ENCODE measurements around the gene H3-3A. TPM values are rescaled to one million over a fixed set of nuclear protein-coding genes. Genes with fewer than 3 reads are reported as not detected.

Gene H3-3A
- total RNA-seq, 1 experiment from 2014 or later: 957 TPM

DNA sequence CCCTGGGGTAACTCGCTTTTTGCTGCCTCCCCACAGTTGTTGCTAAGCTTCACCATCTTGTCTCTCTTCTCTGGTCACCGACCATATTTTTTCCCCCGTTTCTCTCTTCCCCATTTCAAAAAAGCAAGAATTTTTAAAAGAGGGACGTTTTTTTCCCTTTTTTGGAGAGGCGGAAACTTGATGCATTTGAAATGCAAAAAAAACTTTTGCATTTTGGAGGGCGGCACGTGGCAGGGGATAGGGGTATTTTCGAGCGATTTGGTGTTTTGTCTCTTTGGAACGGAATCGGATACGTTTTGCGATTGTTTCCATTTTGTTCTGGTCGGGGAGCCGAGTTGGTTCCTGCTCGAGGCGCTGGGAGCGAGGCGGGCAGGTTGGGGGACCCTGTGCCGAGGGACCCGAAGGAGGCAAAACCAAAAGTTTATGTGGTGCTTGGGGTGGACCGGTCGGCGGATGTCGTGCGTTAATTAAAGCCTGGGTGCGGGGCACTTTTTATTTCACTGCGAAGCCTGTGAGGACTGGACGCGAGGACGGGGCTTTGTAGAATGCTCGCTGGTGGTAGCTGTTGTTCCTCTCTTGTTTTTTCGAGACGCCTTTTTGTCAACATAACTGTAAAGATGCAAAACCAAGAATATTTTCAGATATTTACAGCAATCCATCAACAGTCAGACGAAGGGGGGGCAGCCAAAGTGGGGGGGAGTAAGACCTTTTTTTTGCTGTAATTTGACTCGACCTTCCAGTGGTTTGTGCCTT, 884 bp downstream of the H3-3A start:
- Histone ChIP-seq H3K9me3 (replicated peaks) (no peaks in the 10 kb centered on the region), H3K27ac (peak overlapping the region; percentile 98), H3K4me3 (peak overlapping the region; percentile 96), H3K4me1 (peaks cover 9% of the 10 kb centered on the region), H3K27me3 (no peaks in the 10 kb centered on the region), H3K36me3 (peaks cover 38% of the 10 kb centered on the region)
- peak; percentile 51 to 63 for DNase-seq

DNA sequence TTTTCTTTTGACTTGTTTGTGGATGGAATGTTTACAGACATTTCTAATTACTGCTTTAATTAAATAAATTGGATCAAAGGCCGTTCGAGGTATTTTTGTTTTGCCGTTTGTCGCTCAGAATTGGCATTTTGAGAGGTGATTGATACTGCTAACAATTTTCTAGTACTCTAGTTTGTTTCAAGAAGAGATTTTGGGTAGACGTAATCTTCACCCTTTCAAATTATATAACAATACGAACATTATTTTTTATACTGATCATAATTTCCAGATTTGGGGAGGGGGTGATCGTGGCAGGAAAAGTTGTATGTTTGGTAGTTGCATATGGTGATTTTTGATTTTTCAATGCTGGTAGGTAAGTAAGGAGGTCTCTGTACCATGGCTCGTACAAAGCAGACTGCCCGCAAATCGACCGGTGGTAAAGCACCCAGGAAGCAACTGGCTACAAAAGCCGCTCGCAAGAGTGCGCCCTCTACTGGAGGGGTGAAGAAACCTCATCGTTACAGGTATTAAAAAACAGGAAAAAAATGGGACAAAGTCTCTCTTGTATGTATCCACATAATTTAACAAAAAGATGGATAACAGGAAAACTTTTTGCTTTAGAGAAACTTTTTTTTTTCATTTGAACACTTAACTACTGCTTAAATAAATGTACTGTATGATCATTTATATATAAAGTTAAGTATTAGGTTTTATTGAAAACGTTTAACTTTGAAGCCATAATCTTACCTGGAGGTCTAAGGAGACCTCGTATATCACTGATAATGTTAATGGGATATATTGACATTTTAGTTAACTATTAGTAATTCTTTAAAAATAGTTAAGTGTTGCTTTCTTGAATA, 1.7 kb downstream of the H3-3A start:
- DNase-seq: peak in 1 of 2 experiments; percentile 47

DNA sequence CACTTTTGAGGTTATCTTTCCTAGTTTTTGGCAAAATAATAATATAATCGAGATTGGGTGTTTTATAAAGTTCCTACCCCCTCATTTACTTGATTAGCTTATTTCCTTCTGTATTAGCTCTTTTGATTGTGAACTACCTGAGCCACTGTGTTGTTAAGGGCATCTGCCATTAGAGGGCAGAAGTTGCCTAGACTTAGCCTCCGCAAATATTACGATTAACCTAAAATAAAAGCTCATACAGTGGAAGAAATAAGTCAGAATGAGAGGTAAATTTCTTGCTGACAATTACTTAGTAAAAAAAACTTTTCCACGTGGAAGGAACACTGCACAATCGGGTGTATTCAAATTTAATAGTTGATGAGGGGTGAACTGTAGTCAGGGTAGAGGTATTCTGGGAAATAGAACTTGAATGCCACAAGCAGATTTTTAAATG, 2.3 kb downstream of the H3-3A start:
- H3K4me1 ChIP-seq: peaks cover 9% of the 10 kb centered on the region
- no peaks in the 10 kb centered on the region for H3K9me3 ChIP-seq (replicated peaks)
- peaks cover 53% of the 10 kb centered on the region for H3K36me3 ChIP-seq
- peak overlapping the region; percentile 96 for H3K4me3 ChIP-seq
- H3K27me3 ChIP-seq: no peaks in the 10 kb centered on the region
- no peak overlapping the region for H3K27ac ChIP-seq
- peak; percentile 34 to 71 for DNase-seq

More for the DNA sequence above, 1.7 kb downstream of the H3-3A start:
- Histone ChIP-seq H3K4me1 (peaks cover 9% of the 10 kb centered on the region), H3K27me3 (no peaks in the 10 kb centered on the region), H3K4me3 (peak overlapping the region; percentile 96), H3K9me3 (replicated peaks) (no peaks in the 10 kb centered on the region), H3K36me3 (peaks cover 46% of the 10 kb centered on the region), H3K27ac (peak overlapping the region; percentile 98)

DNA sequence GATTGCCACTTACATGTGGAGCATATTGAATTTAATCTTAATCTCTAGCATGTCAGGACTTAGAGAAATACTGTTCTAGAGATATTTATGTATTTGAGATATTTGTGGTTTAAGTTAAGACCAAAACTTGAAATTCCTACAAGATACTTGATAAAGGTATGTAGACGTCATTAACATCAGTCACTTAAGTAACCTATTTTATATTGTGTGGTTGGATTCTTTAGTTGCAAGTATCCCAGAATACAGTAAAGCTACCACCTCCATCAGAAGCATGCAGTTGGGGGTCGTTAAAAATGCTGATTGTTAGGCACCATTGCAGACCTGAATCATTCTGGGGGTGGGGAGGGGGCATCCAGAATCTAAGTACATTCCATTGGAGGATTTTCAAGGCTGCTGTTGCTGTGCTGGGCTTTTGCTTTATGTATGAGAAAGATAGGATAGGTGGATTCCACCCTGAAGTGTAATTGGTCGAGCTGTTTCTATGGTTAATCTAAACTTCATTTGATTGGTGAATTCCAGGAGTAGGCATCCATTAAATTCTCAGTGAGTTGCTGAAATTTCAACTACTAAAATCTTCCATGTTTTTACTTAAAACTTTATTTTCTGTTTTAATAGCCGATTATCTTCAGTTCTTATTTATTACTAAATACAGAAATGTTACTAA, 4.0 kb downstream of the H3-3A start:
- Histone ChIP-seq H3K9me3 (replicated peaks) (no peaks in the 10 kb centered on the region), H3K36me3 (peaks cover 67% of the 10 kb centered on the region), H3K27me3 (no peaks in the 10 kb centered on the region), H3K4me3 (no peak overlapping the region), H3K27ac (no peak overlapping the region), H3K4me1 (peaks cover 9% of the 10 kb centered on the region)
- no peak for DNase-seq

DNA sequence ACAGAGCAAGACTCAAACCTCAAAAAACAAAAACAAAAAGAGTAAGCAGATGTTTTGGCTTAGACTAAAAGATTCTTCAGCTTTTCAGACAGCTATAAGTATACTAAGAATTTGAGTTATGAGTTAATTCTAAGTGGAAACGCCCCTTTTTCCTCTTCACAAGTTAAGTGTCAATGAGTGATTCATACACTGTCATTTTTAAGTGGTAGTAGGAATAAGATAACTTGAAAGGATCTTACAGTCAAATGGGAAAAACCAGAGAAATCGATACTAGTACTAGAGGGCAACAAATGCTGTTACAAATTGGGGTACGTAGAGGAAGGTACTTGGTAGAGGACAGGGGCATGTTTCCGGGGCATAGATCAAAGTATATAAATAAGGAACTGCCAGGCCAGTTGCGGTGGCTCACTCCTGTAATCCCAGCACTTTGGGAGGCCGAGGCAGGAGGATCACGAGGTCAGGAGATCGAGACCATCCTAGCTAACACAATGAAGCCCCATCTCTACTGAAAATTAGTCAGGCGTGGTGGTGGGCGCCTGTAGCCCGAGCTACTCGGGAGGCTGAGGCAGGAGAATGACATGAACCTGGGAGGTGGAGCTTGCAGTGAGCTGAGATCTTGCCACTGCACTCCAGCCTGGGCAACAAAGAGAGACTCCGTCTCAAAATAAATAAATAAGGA, 7.4 kb downstream of the H3-3A start:
- H3K27ac ChIP-seq: no peak overlapping the region
- no peak for DNase-seq
- peaks cover 9% of the 10 kb centered on the region for H3K4me1 ChIP-seq
- no peak overlapping the region for H3K4me3 ChIP-seq
- H3K36me3 ChIP-seq: peaks cover 82% of the 10 kb centered on the region
- H3K27me3 ChIP-seq: no peaks in the 10 kb centered on the region
- no peaks in the 10 kb centered on the region for H3K9me3 ChIP-seq (replicated peaks)

DNA sequence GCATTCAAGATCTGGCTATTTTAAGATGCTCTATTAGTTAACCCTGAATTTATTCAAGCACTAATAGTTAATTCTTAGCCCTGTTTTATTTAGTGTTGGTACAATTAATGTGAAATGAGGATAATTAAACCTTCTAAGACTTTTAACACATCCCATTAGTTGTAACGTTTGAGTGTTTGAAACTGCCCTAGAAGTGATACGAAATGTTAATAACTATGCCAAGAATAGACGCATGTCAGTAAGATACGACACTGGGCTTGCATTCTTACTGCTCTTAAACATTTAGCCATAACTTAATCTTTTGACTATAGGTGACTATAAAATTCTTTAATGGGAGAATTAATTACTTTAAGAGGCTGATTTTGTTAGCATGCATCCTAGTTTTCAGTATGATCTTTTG, 9.8 kb downstream of the H3-3A start:
- Histone ChIP-seq H3K4me3 (no peak overlapping the region), H3K27me3 (no peaks in the 10 kb centered on the region), H3K27ac (no peak overlapping the region), H3K4me1 (no peaks in the 10 kb centered on the region), H3K36me3 (peaks cover 59% of the 10 kb centered on the region), H3K9me3 (replicated peaks) (no peaks in the 10 kb centered on the region)
- no peak for DNase-seq

DNA sequence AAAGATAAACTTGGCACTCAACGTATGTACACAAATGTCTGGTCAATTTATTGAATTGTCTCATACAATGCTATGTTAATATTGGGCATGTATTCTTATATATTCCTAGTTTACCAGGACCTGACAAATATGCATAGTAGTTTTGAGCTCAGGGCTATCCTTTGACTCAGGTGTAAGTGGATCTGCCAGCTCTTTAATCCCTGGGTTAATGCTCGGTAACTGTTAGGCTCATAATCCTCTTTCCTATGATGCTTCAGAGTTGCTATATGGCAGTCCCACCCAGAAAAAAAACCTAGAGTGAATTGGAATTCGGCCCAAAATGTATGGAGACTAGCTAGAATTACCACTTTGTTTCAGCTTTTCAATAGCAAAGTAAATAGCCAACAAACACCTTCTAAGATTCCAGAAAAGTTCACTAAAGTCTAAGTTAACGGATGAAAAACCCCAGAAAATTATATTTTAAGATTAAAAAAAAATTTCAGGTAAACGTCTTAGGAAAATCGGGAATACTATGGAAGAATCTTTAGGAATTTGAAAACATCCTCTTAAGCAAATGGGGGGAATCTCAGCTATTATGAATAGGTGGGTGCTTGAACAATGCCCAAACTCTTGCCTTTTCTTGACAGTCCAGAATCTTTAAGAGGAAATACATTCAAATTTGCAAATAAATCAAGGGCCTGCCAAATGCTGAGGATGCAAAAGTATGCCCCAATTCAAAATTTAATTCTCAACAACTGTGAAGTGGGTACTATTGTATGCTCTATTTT, 10.9 kb downstream of the H3-3A start:
- no peak overlapping the region for H3K4me3 ChIP-seq
- no peaks in the 10 kb centered on the region for H3K4me1 ChIP-seq
- H3K9me3 ChIP-seq (replicated peaks): no peaks in the 10 kb centered on the region
- peaks cover 50% of the 10 kb centered on the region for H3K36me3 ChIP-seq
- H3K27me3 ChIP-seq: no peaks in the 10 kb centered on the region
- no peak overlapping the region for H3K27ac ChIP-seq
- DNase-seq: no peak

DNA sequence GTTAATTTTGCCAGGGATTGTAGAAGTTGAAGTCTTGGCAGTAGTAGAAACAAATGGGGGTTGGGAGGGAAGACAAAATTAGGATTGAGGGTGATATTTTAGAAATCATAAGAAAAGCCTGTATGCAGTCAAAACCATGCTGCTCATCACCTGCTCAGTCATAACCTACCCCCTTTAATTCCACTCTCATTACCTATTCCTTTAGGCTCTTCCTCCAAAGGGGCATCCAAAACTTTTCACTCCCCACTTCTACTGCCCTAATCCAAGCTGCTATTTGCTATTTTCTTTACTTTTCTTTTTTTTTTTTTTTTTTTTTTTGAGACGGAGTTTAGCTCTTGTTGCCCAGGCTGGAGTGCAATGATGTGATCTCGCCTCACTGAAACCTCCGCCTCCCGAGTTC, 11.5 kb downstream of the H3-3A start:
- Histone ChIP-seq H3K36me3 (peaks cover 44% of the 10 kb centered on the region), H3K27me3 (no peaks in the 10 kb centered on the region), H3K27ac (no peak overlapping the region), H3K9me3 (replicated peaks) (no peaks in the 10 kb centered on the region), H3K4me1 (no peaks in the 10 kb centered on the region), H3K4me3 (no peak overlapping the region)
- DNase-seq: no peak

DNA sequence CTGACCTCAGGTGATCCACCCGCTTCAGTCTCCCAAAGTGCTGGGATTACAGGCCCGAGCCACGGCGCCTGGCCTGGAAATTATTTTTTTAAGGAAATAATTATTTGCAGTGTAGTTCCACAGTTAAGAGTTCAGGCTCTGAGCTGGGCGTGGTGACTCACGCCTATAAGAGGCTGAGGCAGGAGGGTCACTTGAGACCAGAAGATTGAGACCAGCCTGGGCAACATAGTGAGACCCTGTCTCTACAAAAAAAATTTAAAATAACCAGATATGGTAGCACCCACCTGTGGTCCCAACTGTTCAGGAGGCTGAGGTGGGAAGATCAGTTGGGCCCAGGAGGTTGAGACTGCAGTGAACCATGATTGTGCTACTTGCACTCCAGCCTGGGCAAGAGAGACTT, 13.9 kb downstream of the H3-3A start:
- DNase-seq: no peak
- H3K9me3 ChIP-seq (replicated peaks): no peaks in the 10 kb centered on the region
- H3K4me1 ChIP-seq: no peaks in the 10 kb centered on the region
- H3K27me3 ChIP-seq: no peaks in the 10 kb centered on the region
- H3K4me3 ChIP-seq: no peak overlapping the region
- H3K36me3 ChIP-seq: peaks cover 22% of the 10 kb centered on the region
- no peak overlapping the region for H3K27ac ChIP-seq

DNA sequence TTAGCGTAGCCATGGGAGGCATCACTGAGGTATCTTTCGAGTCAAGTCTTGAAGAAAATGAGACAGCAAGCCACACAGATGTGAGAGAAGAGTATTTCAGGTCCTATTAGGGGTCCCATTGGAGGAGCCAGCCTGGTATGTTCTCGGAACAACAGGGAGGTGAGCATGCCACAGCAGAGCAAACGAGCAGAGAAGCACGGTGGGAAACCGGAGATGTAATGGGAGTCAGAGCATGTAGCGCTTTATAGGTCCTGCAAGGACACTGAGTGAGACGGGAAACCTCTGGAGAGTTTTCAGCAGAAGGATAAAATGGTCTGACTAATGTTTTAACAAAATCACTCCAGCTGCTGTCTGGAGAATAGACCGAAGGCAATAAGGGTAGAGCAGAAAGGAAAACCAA, 15.9 kb downstream of the H3-3A start:
- H3K4me3 ChIP-seq: no peak overlapping the region
- no peaks in the 10 kb centered on the region for H3K9me3 ChIP-seq (replicated peaks)
- DNase-seq: no peak
- no peaks in the 10 kb centered on the region for H3K27me3 ChIP-seq
- peaks cover 5% of the 10 kb centered on the region for H3K36me3 ChIP-seq
- no peak overlapping the region for H3K27ac ChIP-seq
- H3K4me1 ChIP-seq: no peaks in the 10 kb centered on the region

DNA sequence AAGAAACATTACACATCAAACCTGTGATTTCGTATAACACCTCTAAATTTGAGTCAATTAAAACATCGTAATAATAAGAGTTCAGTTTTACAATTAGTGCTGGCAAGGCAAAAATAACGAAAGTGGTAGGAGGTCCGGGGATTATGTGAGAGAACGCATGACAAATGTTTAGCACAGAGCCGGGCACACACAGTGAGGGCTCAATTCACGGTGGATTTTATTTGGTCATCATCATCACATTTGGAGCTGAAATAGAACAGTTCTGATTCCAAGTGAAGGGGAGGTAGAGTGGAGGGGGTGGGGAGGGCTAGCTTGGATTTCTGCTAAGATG, 20.0 kb downstream of the H3-3A start:
- DNase-seq: no peak
- Histone ChIP-seq H3K9me3 (replicated peaks) (no peaks in the 10 kb centered on the region), H3K4me1 (no peaks in the 10 kb centered on the region), H3K27me3 (no peaks in the 10 kb centered on the region), H3K27ac (no peak overlapping the region), H3K36me3 (no peaks in the 10 kb centered on the region), H3K4me3 (peak overlapping the region; percentile 67)

DNA sequence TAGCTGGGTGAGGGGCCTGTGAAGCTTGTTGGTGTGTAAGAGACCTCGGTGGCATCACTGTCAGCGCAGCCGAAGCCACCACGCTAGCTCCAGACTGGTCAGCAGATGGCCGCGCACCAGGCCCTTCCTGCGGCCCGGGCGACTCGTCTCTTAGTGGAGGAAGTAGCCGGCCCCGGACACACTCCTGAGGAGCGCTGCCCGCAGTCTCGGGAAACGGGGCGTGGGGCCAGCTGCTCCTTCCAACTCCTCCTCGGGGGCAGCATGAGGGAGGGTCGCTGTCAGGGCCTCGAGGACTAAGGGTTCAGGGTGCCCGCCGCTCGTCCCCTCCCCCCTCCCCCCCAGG, 20.4 kb downstream of the H3-3A start:
- no peaks in the 10 kb centered on the region for H3K9me3 ChIP-seq (replicated peaks)
- no peaks in the 10 kb centered on the region for H3K27me3 ChIP-seq
- H3K4me1 ChIP-seq: no peaks in the 10 kb centered on the region
- DNase-seq: peak; percentile 68 to 70
- H3K4me3 ChIP-seq: peak overlapping the region; percentile 67
- no peaks in the 10 kb centered on the region for H3K36me3 ChIP-seq
- H3K27ac ChIP-seq: peak overlapping the region; percentile 7; the same call in 1 of the 2 replicates

DNA sequence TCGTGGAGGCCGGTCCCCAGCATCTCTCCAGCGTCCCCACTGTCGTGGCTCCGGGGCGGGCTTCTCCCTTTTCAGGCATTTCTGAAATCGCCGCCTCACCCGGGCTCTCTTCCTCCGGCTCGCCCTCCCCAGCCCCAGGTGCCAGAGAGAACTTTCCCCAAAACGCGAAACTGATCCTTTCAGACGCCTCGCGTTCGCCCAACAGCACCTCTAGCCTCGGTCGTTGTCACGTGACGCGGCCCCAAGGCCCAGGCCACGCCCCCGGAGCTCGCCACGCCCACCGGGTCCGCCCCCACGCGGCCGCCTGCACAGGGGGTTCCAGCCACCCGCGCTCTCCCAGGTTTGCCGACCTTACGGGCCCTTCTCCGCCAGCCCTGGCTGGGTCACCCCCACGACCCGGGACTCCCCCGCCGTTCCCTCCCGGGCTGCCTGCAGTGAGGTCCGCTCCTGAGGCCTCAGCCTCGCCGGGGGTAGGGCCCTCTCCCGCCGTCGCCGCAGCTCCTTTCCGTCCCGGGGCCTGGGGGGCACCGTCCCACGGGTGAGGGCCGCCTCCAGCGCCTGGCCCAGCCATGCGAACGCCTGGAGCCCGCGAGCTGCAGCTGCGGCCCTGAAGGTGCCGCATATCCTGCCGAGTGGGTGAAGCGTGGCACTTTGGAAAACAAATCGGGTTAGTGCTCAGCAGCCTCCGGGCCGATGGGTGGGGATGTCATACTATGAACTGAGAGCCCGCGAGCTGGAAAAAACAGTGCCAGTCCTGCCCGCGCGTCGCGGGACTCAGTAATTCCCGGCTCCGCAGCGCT, 21.0 kb downstream of the H3-3A start:
- no peaks in the 10 kb centered on the region for H3K9me3 ChIP-seq (replicated peaks)
- H3K36me3 ChIP-seq: no peaks in the 10 kb centered on the region
- peak overlapping the region; percentile 67 for H3K4me3 ChIP-seq
- DNase-seq: peak; percentile 92 to 94
- H3K27me3 ChIP-seq: no peaks in the 10 kb centered on the region
- H3K27ac ChIP-seq: peak overlapping the region; percentile 7; the same call in 1 of the 2 replicates
- H3K4me1 ChIP-seq: no peaks in the 10 kb centered on the region

All from SJCRH30 (cell line).